ENCODE results near the gene AFF3. TPM values are rescaled to one million over a fixed set of nuclear protein-coding genes. Genes with fewer than 3 reads are reported as not detected.

AFF3 gene
- total and polyA plus RNA-seq, 2 of the 4 experiments (the other 2 are of a cell fraction) = 12.9 to 14.3 TPM

GRCh38 chr2:99737537-99737936 is 404.9 kb downstream of the AFF3 start:
- TF ChIP-seq CHD1 (IDR thresholded peaks at IDR 0.05; ENCODE audit: low read depth, low read length) = no peak
- TF ChIP-seq MAZ (IDR thresholded peaks at IDR 0.05; ENCODE audit: borderline replicate concordance, low read depth, low read length) = no peak
- TF ChIP-seq RFX5 (IDR thresholded peaks at IDR 0.05; ENCODE audit: low read depth, low read length) = no peak
- TF ChIP-seq RCOR1 (IDR thresholded peaks at IDR 0.05; ENCODE audit: insufficient replicate concordance, low read length) = no peak
- no peak for TF ChIP-seq MAFK (IDR thresholded peaks at IDR 0.05; ENCODE audit: low read depth, low read length)
- no peak for TF ChIP-seq BHLHE40 (IDR thresholded peaks at IDR 0.05; ENCODE audit: low read depth, low read length)
- TF ChIP-seq MXI1 (IDR thresholded peaks at IDR 0.05; ENCODE audit: borderline replicate concordance, low read depth, low read length) = no peak
- TF ChIP-seq POLR2A (IDR thresholded peaks at IDR 0.05; ENCODE audit: low read depth, low read length) = no peak
- no peak overlapping the region for H3K4me3 ChIP-seq (ENCODE audit: insufficient read depth, low read depth, low read length)
- no peak overlapping the region for H2BK15ac ChIP-seq (ENCODE audit: low read depth, low read length)
- no peak overlapping the region for H3K14ac ChIP-seq (replicated peaks; ENCODE audit: low read depth, low read length)
- no peak overlapping the region for H3K4me2 ChIP-seq (ENCODE audit: low read depth, low read length)
- no peak overlapping the region for H3K18ac ChIP-seq (ENCODE audit: low read depth, low read length)
- H3K27ac ChIP-seq (ENCODE audit: insufficient read depth, low read length) = no peak overlapping the region
- no peaks in the 10 kb centered on the region for H3K27me3 ChIP-seq (ENCODE audit: control insufficient read depth, insufficient read depth, low read length)
- H2BK5ac ChIP-seq (ENCODE audit: low read depth, low read length, poor library complexity, severe bottlenecking) = no peak overlapping the region
- no peak overlapping the region for H4K8ac ChIP-seq (ENCODE audit: low read depth in 2 of 2, low read length in 2 of 2)
- in situ Hi-C loops (cut with MboI; ENCODE audit: low sequenced_read_pairs) (no loop called here), dilution Hi-C loops (cut with HindIII; ENCODE audit: low sequenced_read_pairs, unreplicated experiment) (no loop called here), intact Hi-C loops (cut with micrococcal nuclease) (no loop called here)
- no peak overlapping the region for H2BK120ac ChIP-seq (ENCODE audit: low read depth, low read length)
- H3K9ac ChIP-seq (ENCODE audit: low read depth, low read length) = no peak overlapping the region
- no CpG with 5 or more reads among the region's 1 CpG for WGBS, 2 experiments (ENCODE audit: extremely low coverage in 2 of 2, insufficient read length in 1 of 2)
- no peak overlapping the region for H3K4ac ChIP-seq (ENCODE audit: low read depth, low read length)
- ChIA-PET CTCF (no interaction called here), POLR2A (ENCODE audit: unreplicated experiment) (no interaction called here)
- no peak overlapping the region for H4K5ac ChIP-seq (ENCODE audit: low read depth, low read length)
- H3K79me1 ChIP-seq (ENCODE audit: low read depth in 1 of 2, low read length in 2 of 2) = no peaks in the 10 kb centered on the region
- no peak overlapping the region for H3K23ac ChIP-seq (ENCODE audit: low read depth, low read length)
- peaks cover 2% of the 10 kb centered on the region for H3K36me3 ChIP-seq (ENCODE audit: control insufficient read depth, insufficient read depth, low read length)
- H3K56ac ChIP-seq (ENCODE audit: extremely low read depth, insufficient read depth, low read length) = no peak overlapping the region
- BruUV-seq (replicated peaks) = no TSS peak
- H4K91ac ChIP-seq (ENCODE audit: insufficient read depth, low read depth, low read length) = no peak overlapping the region
- no peak overlapping the region for H2BK20ac ChIP-seq (ENCODE audit: low read depth, low read length)
- H2AFZ ChIP-seq (replicated peaks; ENCODE audit: low read length, poor library complexity) = no peak overlapping the region
- no peaks in the 10 kb centered on the region for H4K20me1 ChIP-seq (ENCODE audit: insufficient read depth, low read length)
- H3K9me1 ChIP-seq (ENCODE audit: insufficient read depth, low read length) = no peaks in the 10 kb centered on the region
- H3K9me3 ChIP-seq (ENCODE audit: control insufficient read depth, insufficient read depth, low read length) = no peaks in the 10 kb centered on the region
- no peak overlapping the region for H2AK9ac ChIP-seq (replicated peaks; ENCODE audit: low read depth, low read length, poor library complexity)
- no peak for DNase-seq
- peaks cover 4% of the 10 kb centered on the region; the same call in 1 of the 2 replicates for H3K4me1 ChIP-seq (ENCODE audit: control insufficient read depth, insufficient read depth, low read length)
- H2AK5ac ChIP-seq (ENCODE audit: low read depth, low read length) = no peak overlapping the region
- no peak for ATAC-seq (ENCODE audit: low read depth)

Measured in IMR-90 (cell line).